ENCODE measurements around the gene MRC2.

GRCh38 chr17:62596662-62597061 lies 30.8 kb upstream of the MRC2 start:
- TF ChIP-seq, protein P1, sequence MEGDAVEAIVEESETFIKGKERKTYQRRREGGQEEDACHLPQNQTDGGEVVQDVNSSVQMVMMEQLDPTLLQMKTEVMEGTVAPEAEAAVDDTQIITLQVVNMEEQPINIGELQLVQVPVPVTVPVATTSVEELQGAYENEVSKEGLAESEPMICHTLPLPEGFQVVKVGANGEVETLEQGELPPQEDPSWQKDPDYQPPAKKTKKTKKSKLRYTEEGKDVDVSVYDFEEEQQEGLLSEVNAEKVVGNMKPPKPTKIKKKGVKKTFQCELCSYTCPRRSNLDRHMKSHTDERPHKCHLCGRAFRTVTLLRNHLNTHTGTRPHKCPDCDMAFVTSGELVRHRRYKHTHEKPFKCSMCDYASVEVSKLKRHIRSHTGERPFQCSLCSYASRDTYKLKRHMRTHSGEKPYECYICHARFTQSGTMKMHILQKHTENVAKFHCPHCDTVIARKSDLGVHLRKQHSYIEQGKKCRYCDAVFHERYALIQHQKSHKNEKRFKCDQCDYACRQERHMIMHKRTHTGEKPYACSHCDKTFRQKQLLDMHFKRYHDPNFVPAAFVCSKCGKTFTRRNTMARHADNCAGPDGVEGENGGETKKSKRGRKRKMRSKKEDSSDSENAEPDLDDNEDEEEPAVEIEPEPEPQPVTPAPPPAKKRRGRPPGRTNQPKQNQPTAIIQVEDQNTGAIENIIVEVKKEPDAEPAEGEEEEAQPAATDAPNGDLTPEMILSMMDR (IDR thresholded peaks at IDR 0.05) = no peak
- no peak for TF ChIP-seq POLR2A (IDR thresholded peaks at IDR 0.05)
- TF ChIP-seq EP300 (IDR thresholded peaks at IDR 0.05) = no peak
